Fibroblast of mammary gland (primary cell): ENCODE results near the gene RNASE2.
A peak's percentile ranks its signal among the peaks of the same experiment; 100 is the strongest.
"Not testable (repeated sequence)": the region's sequence is repeated elsewhere in the genome, so short reads cannot be mapped to it uniquely, and the experiment has no call there.

Experiments used
- DNase-seq: peaks from one replicate; pipeline ENCODE4 v3.0.0-alpha.2; 2010; ENCODE audit warnings: low read depth
- H3K4me3 ChIP-seq: 2 replicates; pipeline ENCODE4 v1.5.1; 2011; ENCODE audit warnings: low read depth, mild to moderate bottlenecking, low read length, moderate library complexity; ENCODE audit not compliant: control insufficient read depth
- TF ChIP-seq, protein P1 (sequence below): conservative IDR thresholded peaks from 2 replicates; pipeline ENCODE4 v1.5.1; 2011; ENCODE audit warnings: low read depth, low read length, inconsistent platforms; ENCODE audit not compliant: control insufficient read depth, insufficient read depth

RNASE2 gene

GRCh38 chr14:20956376-20956976 is 1.2 kb downstream of the RNASE2 start:
- no peak overlapping the region for H3K4me3 ChIP-seq
- no peak for DNase-seq
- TF ChIP-seq, protein P1, sequence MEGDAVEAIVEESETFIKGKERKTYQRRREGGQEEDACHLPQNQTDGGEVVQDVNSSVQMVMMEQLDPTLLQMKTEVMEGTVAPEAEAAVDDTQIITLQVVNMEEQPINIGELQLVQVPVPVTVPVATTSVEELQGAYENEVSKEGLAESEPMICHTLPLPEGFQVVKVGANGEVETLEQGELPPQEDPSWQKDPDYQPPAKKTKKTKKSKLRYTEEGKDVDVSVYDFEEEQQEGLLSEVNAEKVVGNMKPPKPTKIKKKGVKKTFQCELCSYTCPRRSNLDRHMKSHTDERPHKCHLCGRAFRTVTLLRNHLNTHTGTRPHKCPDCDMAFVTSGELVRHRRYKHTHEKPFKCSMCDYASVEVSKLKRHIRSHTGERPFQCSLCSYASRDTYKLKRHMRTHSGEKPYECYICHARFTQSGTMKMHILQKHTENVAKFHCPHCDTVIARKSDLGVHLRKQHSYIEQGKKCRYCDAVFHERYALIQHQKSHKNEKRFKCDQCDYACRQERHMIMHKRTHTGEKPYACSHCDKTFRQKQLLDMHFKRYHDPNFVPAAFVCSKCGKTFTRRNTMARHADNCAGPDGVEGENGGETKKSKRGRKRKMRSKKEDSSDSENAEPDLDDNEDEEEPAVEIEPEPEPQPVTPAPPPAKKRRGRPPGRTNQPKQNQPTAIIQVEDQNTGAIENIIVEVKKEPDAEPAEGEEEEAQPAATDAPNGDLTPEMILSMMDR, result no peak

GRCh38 chr14:20958946-20959345 is 3.7 kb downstream of the RNASE2 start:
- H3K4me3 ChIP-seq, DNase-seq: not testable (repeated sequence)

GRCh38 chr14:20969336-20969735 is 14.0 kb downstream of the RNASE2 start:
- DNase-seq, result no peak

GRCh38 chr14:20970647-20970982 is 15.3 kb downstream of the RNASE2 start:
- DNase-seq, result no peak
- peak overlapping the region; percentile 72 for H3K4me3 ChIP-seq
- TF ChIP-seq, protein P1, result no peak

More at GRCh38 chr14:20969336-20969735, 14.0 kb downstream of the RNASE2 start:
- H3K4me3 ChIP-seq, result no peak overlapping the region
- TF ChIP-seq, protein P1, result no peak

DNA sequence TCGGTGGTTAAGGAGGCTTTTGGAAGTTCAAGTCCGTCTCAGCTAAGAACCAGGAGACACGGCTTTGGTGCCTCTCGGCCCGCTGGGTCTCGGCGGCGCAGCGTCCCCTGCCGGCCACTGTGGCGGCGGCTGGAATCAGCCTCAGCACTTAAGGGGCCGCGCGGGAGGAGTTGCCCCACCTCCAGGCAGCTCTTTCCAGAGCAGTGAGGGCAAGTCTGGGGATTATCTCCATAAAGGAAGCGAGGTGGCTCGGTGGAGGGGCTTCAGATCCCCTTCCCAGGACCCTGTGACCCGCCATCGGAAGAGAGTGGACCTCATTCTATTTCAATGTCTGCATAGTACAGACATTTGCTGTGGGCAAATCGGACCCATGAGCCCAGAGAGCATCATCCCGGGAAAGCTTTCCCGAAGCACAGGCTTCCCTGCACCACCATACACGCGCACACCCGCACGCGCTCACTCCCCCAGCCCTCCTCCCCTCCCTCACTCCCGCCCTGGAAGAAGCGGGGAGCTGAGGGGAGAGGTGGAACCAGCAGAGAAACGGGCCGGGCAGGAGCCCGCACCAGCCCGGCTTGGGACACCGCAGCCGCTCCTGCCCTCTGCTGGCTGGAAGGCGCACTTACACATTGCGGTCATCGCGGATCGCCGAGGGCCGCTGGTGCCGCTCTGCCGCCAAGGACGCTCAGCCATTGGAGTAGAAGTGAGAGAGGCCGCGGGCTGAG is 15.9 kb downstream of the RNASE2 start:
- DNase-seq, result peak; percentile 77
- TF ChIP-seq, protein P1, result peak; percentile 86
- H3K4me3 ChIP-seq, result peak overlapping the region; percentile 72

DNA sequence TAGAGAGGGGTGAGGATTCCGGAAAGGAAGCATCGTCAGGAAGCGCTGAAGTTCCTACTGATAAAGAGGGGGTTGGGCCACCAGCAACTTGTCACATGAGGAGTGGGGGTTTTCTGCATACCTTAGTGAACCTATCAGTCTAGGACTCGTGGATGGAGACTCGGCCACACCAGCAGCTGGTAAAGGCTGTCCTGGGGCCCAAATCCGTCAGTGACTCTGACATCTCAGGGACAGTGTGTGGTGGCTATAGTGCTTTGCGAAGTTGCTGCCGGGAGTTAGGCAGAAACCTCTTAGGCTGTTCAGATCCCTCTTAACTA is 16.4 kb downstream of the RNASE2 start:
- TF ChIP-seq, protein P1, result no peak
- no peak for DNase-seq
- peak overlapping the region; percentile 72 for H3K4me3 ChIP-seq

DNA sequence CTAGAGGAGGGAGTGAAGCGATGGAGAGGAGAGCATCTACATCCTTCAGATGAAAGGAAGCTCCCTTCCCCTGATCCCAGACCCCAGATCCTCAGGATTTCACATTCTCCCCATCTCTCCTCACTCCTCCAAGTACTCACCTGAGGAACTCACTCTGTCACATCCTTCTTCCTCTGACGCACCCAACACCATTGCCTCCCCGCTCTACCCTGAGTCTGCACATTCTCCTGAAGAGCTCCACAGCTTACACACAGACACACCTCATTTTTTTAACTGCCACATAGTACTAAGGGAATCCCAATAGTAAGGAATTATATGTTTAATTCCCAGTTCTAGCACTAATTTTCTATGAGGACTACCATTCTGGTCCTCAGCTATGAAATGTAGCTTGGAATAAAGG is 18.2 kb downstream of the RNASE2 start:
- TF ChIP-seq, protein P1, result no peak
- no peak for DNase-seq

More for the DNA sequence above, 18.2 kb downstream of the RNASE2 start:
- no peak overlapping the region for H3K4me3 ChIP-seq
